Adipocyte (in vitro differentiated cells): ENCODE measurements around the gene RAPGEF2.

Source experiments
- DNase-seq: peaks from one replicate; pipeline ENCODE4 v3.0.0-alpha.2; 2015; ENCODE audit warnings: low read depth
- H3K27me3 ChIP-seq: replicated peaks from 2 replicates; pipeline ENCODE4 v1.7.0; 2013; ENCODE audit warnings: mild to moderate bottlenecking, low read length, moderate library complexity; ENCODE audit not compliant: control insufficient read depth, insufficient read depth
- H3K36me3 ChIP-seq: 2 replicates; pipeline ENCODE4 v1.7.0; 2013; ENCODE audit warnings: low read length, mild to moderate bottlenecking, moderate library complexity; ENCODE audit not compliant: control insufficient read depth, insufficient read depth, severe bottlenecking
- H3K4me1 ChIP-seq: 2 replicates; pipeline ENCODE4 v1.7.0; 2013; ENCODE audit warnings: mild to moderate bottlenecking, low read length, moderate library complexity; ENCODE audit not compliant: control insufficient read depth, insufficient read depth
- H3K4me3 ChIP-seq: 2 replicates; pipeline ENCODE4 v1.7.0; 2013; ENCODE audit warnings: mild to moderate bottlenecking, low read length, moderate library complexity
- H3K9ac ChIP-seq: 2 replicates; pipeline ENCODE4 v1.7.0; 2013; ENCODE audit warnings: mild to moderate bottlenecking, low read length, moderate library complexity
- H3K9me3 ChIP-seq: 2 replicates; pipeline ENCODE4 v1.7.0; 2013; ENCODE audit warnings: mild to moderate bottlenecking, low read length, moderate library complexity; ENCODE audit not compliant: control insufficient read depth

RAPGEF2 gene

DNA sequence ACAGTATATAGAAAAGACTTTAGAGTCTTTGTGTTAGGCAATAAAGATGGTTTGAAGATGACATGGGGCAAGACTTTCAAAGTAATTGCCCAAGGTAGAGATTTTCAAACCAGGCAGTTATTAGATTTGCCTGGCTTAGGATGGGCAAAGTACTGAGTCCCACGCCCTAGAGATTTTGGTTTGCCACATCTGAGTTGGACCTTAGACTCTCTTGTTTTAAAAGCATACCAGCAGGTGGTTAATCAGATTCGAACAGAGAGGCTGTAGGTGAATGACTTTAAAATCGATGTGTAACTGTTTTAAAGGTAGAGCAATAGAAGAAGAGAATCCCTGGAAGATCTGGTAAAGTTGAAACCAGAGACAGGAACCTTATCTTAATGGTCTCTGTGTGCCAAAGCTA lies 121.5 kb downstream of the RAPGEF2 start:
- Histone ChIP-seq H3K4me1 (peaks cover 25% of the 10 kb centered on the region), H3K27me3 (no peaks in the 10 kb centered on the region), H3K36me3 (no peaks in the 10 kb centered on the region), H3K9me3 (no peaks in the 10 kb centered on the region), H3K9ac (no peak overlapping the region), H3K4me3 (no peak overlapping the region)
- no peak for DNase-seq

DNA sequence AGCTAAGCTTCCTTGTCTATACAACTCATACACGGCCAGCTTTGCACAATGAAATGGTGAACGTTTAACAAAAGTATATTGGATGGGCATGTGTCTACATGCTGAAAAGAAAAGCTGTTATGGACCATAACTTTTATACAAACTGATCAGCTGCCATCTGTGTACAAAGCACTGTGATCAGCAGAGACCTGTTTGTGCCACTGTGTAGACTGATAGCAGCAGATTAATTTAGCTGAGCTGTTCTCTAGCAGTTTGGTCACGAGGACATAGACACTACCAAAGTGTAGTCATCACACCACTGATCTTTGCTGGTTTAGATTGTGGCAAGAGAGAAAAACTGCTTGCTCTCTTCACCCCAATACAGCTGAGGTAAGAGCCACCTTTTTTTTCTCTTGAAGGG lies 124.5 kb downstream of the RAPGEF2 start:
- DNase-seq, result no peak
- no peaks in the 10 kb centered on the region for H3K9me3 ChIP-seq
- no peaks in the 10 kb centered on the region for H3K27me3 ChIP-seq
- peak overlapping the region; percentile 79 for H3K4me3 ChIP-seq
- no peaks in the 10 kb centered on the region for H3K36me3 ChIP-seq
- H3K4me1 ChIP-seq, result peaks cover 22% of the 10 kb centered on the region
- no peak overlapping the region for H3K9ac ChIP-seq

- Histone ChIP-seq H3K4me1 (peaks cover 22% of the 10 kb centered on the region), H3K27me3 (no peaks in the 10 kb centered on the region), H3K9ac (peak overlapping the region; percentile 65), H3K36me3 (no peaks in the 10 kb centered on the region), H3K4me3 (peak overlapping the region; percentile 79), H3K9me3 (no peaks in the 10 kb centered on the region)
- peak; percentile 89 for DNase-seq
These were observed 125.1 kb downstream of the RAPGEF2 start for GRCh38 chr4:159227984-159228383.

- Histone ChIP-seq H3K9me3 (no peaks in the 10 kb centered on the region), H3K4me1 (peaks cover 22% of the 10 kb centered on the region), H3K4me3 (no peak overlapping the region), H3K27me3 (no peaks in the 10 kb centered on the region), H3K9ac (no peak overlapping the region), H3K36me3 (no peaks in the 10 kb centered on the region)
- DNase-seq, result peak; percentile 85
These were observed 126.3 kb downstream of the RAPGEF2 start for GRCh38 chr4:159229164-159229563.

GRCh38 chr4:159232465-159233106 lies 129.7 kb downstream of the RAPGEF2 start:
- no peaks in the 10 kb centered on the region for H3K36me3 ChIP-seq
- H3K9ac ChIP-seq, result no peak overlapping the region
- H3K4me3 ChIP-seq, result no peak overlapping the region
- no peak for DNase-seq
- no peaks in the 10 kb centered on the region for H3K27me3 ChIP-seq
- peaks cover 18% of the 10 kb centered on the region for H3K4me1 ChIP-seq
- peaks cover 3% of the 10 kb centered on the region for H3K9me3 ChIP-seq

DNA sequence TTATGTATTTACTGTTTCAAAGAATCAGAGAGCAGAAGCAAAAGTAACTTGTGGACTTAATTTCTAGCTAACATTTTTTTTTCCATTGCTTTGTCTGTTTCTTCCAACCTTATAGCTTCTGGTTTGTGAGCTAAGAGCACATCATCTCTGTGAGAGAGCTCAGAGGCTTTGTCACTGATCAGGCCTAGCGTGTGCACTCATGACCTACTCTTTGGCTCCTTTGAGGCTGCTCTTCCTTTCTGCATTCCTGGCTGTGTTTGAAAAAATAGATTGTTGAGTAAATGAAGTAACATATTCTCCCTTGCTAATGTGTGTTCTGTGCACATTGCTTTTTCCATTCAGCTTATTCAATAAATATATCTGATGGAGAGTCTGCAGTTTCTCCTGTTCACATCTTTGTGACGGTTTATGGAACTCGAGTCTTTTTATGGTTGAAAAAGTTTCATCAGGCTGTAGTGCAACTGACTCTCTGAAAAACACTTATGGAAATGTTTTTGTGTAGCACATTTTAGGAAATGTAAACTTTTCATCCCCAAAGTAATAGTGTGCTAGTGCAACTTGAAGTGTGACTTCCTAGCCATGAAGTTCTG lies 133.0 kb downstream of the RAPGEF2 start:
- Histone ChIP-seq H3K9ac (no peak overlapping the region), H3K27me3 (no peaks in the 10 kb centered on the region), H3K4me1 (peaks cover 6% of the 10 kb centered on the region), H3K36me3 (no peaks in the 10 kb centered on the region), H3K4me3 (no peak overlapping the region), H3K9me3 (peaks cover 3% of the 10 kb centered on the region)
- no peak for DNase-seq

GRCh38 chr4:159237975-159238374 lies 135.1 kb downstream of the RAPGEF2 start:
- H3K9me3 ChIP-seq, result peaks cover 3% of the 10 kb centered on the region
- no peaks in the 10 kb centered on the region for H3K36me3 ChIP-seq
- H3K4me3 ChIP-seq, result no peak overlapping the region
- no peak overlapping the region for H3K9ac ChIP-seq
- H3K27me3 ChIP-seq, result no peaks in the 10 kb centered on the region
- peaks cover 10% of the 10 kb centered on the region for H3K4me1 ChIP-seq
- no peak for DNase-seq

- Histone ChIP-seq H3K4me1 (peaks cover 10% of the 10 kb centered on the region), H3K27me3 (no peaks in the 10 kb centered on the region), H3K36me3 (no peaks in the 10 kb centered on the region), H3K9me3 (peaks cover 3% of the 10 kb centered on the region), H3K9ac (no peak overlapping the region), H3K4me3 (no peak overlapping the region)
- peak; percentile 34 for DNase-seq
These were observed 135.8 kb downstream of the RAPGEF2 start for GRCh38 chr4:159238631-159239030.

GRCh38 chr4:159239629-159240028 lies 136.8 kb downstream of the RAPGEF2 start:
- Histone ChIP-seq H3K9ac (no peak overlapping the region), H3K36me3 (no peaks in the 10 kb centered on the region), H3K4me3 (no peak overlapping the region), H3K27me3 (no peaks in the 10 kb centered on the region), H3K4me1 (peaks cover 10% of the 10 kb centered on the region), H3K9me3 (peaks cover 3% of the 10 kb centered on the region)
- no peak for DNase-seq

DNA sequence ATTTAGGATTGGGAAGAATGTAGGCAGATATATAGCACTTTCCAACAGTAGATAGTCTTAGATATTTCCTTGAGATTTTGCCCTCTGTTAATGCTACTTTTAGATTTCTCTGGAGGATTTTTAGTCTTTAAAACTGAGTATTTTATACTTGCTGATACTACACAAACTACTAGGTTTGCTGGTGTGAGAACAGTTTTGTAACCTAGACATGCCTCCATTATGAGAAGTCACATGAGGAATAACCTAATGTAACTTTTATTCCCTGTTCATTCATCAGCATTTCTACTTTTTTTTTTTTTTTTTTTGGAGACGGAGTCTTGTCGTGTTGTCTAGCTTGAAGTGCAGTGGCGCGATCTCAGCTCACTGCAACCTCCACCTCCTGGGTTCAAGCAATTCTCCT lies 137.2 kb downstream of the RAPGEF2 start:
- H3K4me3 ChIP-seq, result no peak overlapping the region
- H3K27me3 ChIP-seq, result no peaks in the 10 kb centered on the region
- no peaks in the 10 kb centered on the region for H3K36me3 ChIP-seq
- no peak overlapping the region for H3K9ac ChIP-seq
- peaks cover 3% of the 10 kb centered on the region for H3K9me3 ChIP-seq
- H3K4me1 ChIP-seq, result peaks cover 10% of the 10 kb centered on the region
- no peak for DNase-seq

GRCh38 chr4:159240687-159241086 lies 137.8 kb downstream of the RAPGEF2 start:
- peak; percentile 32 for DNase-seq
- H3K9ac ChIP-seq, result peak overlapping the region; percentile 23

DNA sequence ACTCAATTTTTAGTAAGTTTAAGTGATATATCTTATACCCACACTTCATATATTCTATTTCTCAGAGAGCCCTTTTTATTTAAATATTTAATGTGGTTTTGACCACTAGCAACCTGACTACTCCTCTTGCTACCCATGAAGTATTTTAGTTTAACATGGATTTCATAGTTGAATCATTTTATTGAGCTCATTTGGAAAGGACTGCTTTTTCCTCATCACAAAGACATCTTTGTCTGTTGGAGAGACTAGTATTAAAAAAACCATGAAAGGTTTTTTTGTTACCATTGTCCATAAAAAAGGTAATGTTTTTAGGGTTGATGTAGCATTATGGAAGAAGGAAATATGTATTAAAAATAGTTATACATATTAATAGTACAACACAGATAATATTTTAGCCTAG lies 139.5 kb downstream of the RAPGEF2 start:
- Histone ChIP-seq H3K27me3 (no peaks in the 10 kb centered on the region), H3K36me3 (no peaks in the 10 kb centered on the region), H3K9me3 (no peaks in the 10 kb centered on the region), H3K4me3 (no peak overlapping the region), H3K4me1 (peaks cover 10% of the 10 kb centered on the region), H3K9ac (no peak overlapping the region)
- DNase-seq, result no peak

More at GRCh38 chr4:159240687-159241086, 137.8 kb downstream of the RAPGEF2 start:
- H3K9me3 ChIP-seq, result peaks cover 3% of the 10 kb centered on the region
- H3K4me1 ChIP-seq, result peaks cover 10% of the 10 kb centered on the region
- H3K4me3 ChIP-seq, result peak overlapping the region; percentile 49
- H3K27me3 ChIP-seq, result no peaks in the 10 kb centered on the region
- H3K36me3 ChIP-seq, result no peaks in the 10 kb centered on the region
